Endothelial cell of umbilical vein (primary cell): ENCODE measurements around the gene HVCN1. TPM values are rescaled to one million over a fixed set of nuclear protein-coding genes. Genes with fewer than 3 reads are reported as not detected.

Source experiments
- BruUV-seq: library from RNA; stranded (reverse); fragments of 400-500 nt; replicated peaks from 2 replicates; lab custom pipeline; 2021; lab: Mats Ljungman, UMichigan
- CTCF ChIA-PET: fragments of 300-600, 350-600 bp; sonication (Branson Sonifier 250); formaldehyde crosslinking; loops from one replicate; lab custom pipeline; 2021; ENCODE audit warnings: antibody characterized with exemption, inconsistent platforms; lab: Charles Lee
- POLR2A ChIA-PET: fragments of 300-600, 350-600 bp; sonication (Branson Sonifier 250); formaldehyde crosslinking; loops from one replicate; lab custom pipeline; 2021; ENCODE audit warnings: antibody characterized with exemption, inconsistent platforms; lab: Charles Lee
- DNase-seq: peaks from one replicate; pipeline ENCODE4 v3.0.0-alpha.2; 2011; ENCODE audit warnings: low read depth, low spot score
- FAIRE-seq: peaks from 2 replicates; lab custom pipeline; 2011; peaks lifted over from hg19 to GRCh38; lab: Jason Lieb, UNC
- H2AFZ ChIP-seq: 2 replicates; pipeline ENCODE4 v1.6.0; 2012; ENCODE audit warnings: low read depth, low read length, control low read depth, inconsistent platforms
- H3K27ac ChIP-seq: 2 replicates; pipeline ENCODE4 v1.5.1; 2011; ENCODE audit warnings: low read depth, mild to moderate bottlenecking, control low read depth, low read length, moderate library complexity; ENCODE audit not compliant: insufficient read depth
- H3K27me3 ChIP-seq, 2 experiments: 2 replicates each; pipeline versions ENCODE4 v1.6.0 to v1.6.1; 2011; ENCODE audit warnings: low read length in 2 of 2, mixed read lengths in 1 of 2; ENCODE audit not compliant: control insufficient read depth in 2 of 2, insufficient read depth in 2 of 2
- H3K36me3 ChIP-seq, 2 experiments: 2 replicates in 1 of 2; 3 replicates in 1 of 2; pipeline ENCODE4 v1.5.1; 2011; ENCODE audit warnings: low read length in 2 of 2, mild to moderate bottlenecking in 1 of 2, moderate library complexity in 1 of 2; ENCODE audit not compliant: control insufficient read depth in 2 of 2, insufficient read depth in 2 of 2; ENCODE audit errors: extremely low read depth in 1 of 2
- H3K4me1 ChIP-seq: 3 replicates; pipeline ENCODE4 v1.5.1; 2011; ENCODE audit warnings: mild to moderate bottlenecking, low read length; ENCODE audit not compliant: control insufficient read depth, insufficient read depth; ENCODE audit errors: extremely low read depth
- H3K4me2 ChIP-seq: 2 replicates; pipeline ENCODE4 v1.6.1; 2011; ENCODE audit warnings: low read length, control low read depth, mixed read lengths; ENCODE audit not compliant: insufficient read depth
- H3K4me3 ChIP-seq, 3 experiments: fragments of 200-600 bp in 1 of 3; sonication (generic), shearing (Covaris generic) in 1 of 3; replicated peaks in 1 of 3; 2 replicates each; pipeline ENCODE4 v1.5.1; 2011 to 2016; ENCODE audit warnings: control low read depth in 3 of 3, low read length in 3 of 3, mild to moderate bottlenecking in 2 of 3, inconsistent platforms in 1 of 3, low read depth in 1 of 3, moderate library complexity in 1 of 3; ENCODE audit not compliant: insufficient read depth in 1 of 3
- H3K79me2 ChIP-seq: 2 replicates; pipeline ENCODE4 v1.6.0; 2012; ENCODE audit warnings: low read length, inconsistent platforms; ENCODE audit not compliant: control insufficient read depth, insufficient read depth
- H3K9ac ChIP-seq: replicated peaks from 2 replicates; pipeline ENCODE3; 2011; ENCODE audit warnings: low read length, control low read depth; ENCODE audit not compliant: insufficient read depth; ENCODE audit errors: extremely low read depth
- H3K9me1 ChIP-seq: replicated peaks from 3 replicates; pipeline ENCODE4 v1.6.0; 2011; ENCODE audit warnings: mild to moderate bottlenecking, low read length; ENCODE audit not compliant: control insufficient read depth, insufficient read depth; ENCODE audit errors: extremely low read depth
- H3K9me3 ChIP-seq: replicated peaks from 2 replicates; pipeline ENCODE4 v1.5.1; 2012; ENCODE audit warnings: low read length, inconsistent platforms; ENCODE audit not compliant: control insufficient read depth, insufficient read depth
- H4K20me1 ChIP-seq: replicated peaks from 2 replicates; pipeline ENCODE3; 2011; ENCODE audit warnings: mild to moderate bottlenecking, low read length; ENCODE audit not compliant: control insufficient read depth, insufficient read depth; ENCODE audit errors: extremely low read depth
- EZH2 ChIP-seq: IDR thresholded peaks from 2 replicates; pipeline ENCODE4 v1.6.1; 2012; ENCODE audit warnings: borderline replicate concordance, low read depth, mild to moderate bottlenecking, moderate library complexity, low read length, inconsistent platforms; ENCODE audit not compliant: severe bottlenecking
- FOS ChIP-seq: IDR thresholded peaks from 2 replicates; pipeline ENCODE4 v1.6.1; 2011; ENCODE audit warnings: mild to moderate bottlenecking, low read length, moderate library complexity, borderline replicate concordance; ENCODE audit not compliant: insufficient read depth
- GATA2 ChIP-seq: IDR thresholded peaks from 2 replicates; pipeline ENCODE4 v1.7.0; 2011; ENCODE audit warnings: low read depth, mild to moderate bottlenecking, moderate library complexity, mixed read lengths, low read length; ENCODE audit not compliant: insufficient read length, insufficient read depth
- JUN ChIP-seq: IDR thresholded peaks from 2 replicates; pipeline ENCODE4 v1.6.1; 2011; ENCODE audit warnings: borderline replicate concordance, low read depth; ENCODE audit not compliant: insufficient read length, insufficient read depth
- MYC ChIP-seq: IDR thresholded peaks from one replicate; pipeline ENCODE4 v1.6.1; 2011; ENCODE audit warnings: mild to moderate bottlenecking, low read depth, low read length
- POLR2A ChIP-seq: IDR thresholded peaks from 2 replicates; pipeline ENCODE4 v1.6.1; 2012; ENCODE audit warnings: low read depth, mild to moderate bottlenecking, control low read depth, low read length
- POLR2AphosphoS5 ChIP-seq: IDR thresholded peaks from 2 replicates; pipeline ENCODE4 v1.6.1; 2012; ENCODE audit warnings: low read depth, mild to moderate bottlenecking, control low read depth, low read length, moderate library complexity; ENCODE audit not compliant: insufficient read depth
- dilution Hi-C: fragments of 300-500 bp; cut with MboI; formaldehyde crosslinking; loops from one replicate; pipeline ENCODE4 v1.15.0; 2019; ENCODE audit warnings: low sequenced_read_pairs; ENCODE audit not compliant: extremely low pct_ligation_motif_present
- intact Hi-C: fragments of 100-400 bp; cut with micrococcal nuclease; formaldehyde crosslinking; loops from one replicate; pipeline ENCODE4 v1.10.0; 2022
- polyA plus RNA-seq, 4 experiments: library from polyadenylated mRNA; depleted of rRNA in 3 of 4; stranded (reverse) in 3 of 4; unstranded in 1 of 4; fragments of >200 nt; gene quantifications; 2 replicates each; pipeline versions ENCODE4 v1.2.1 to v1.2.3, GENCODE V29; 2011 to 2012; ENCODE audit warnings: missing spikeins in 1 of 4
- total RNA-seq: library from RNA; stranded (reverse); gene quantifications from 2 replicates; pipeline ENCODE4 v1.2.3, GENCODE V29; 2021
- TF ChIP-seq, protein P1 (sequence below): IDR thresholded peaks from 2 replicates; pipeline ENCODE4 v1.6.1; 2011; ENCODE audit not compliant: insufficient read depth, insufficient read length
- TF ChIP-seq, protein P2 (sequence below), 2 donors: IDR thresholded peaks; 1 replicate in 1 of 2; 2 replicates in 1 of 2; pipeline ENCODE4 v1.5.1; 2011; ENCODE audit warnings: low read length in 2 of 2, mild to moderate bottlenecking in 2 of 2, moderate library complexity in 2 of 2, control low read depth in 1 of 2, inconsistent platforms in 1 of 2, low read depth in 1 of 2; ENCODE audit not compliant: insufficient read depth in 1 of 2; ENCODE audit errors: extremely low read depth in 1 of 2

The HVCN1 gene
- total and polyA plus RNA-seq, 2 donors (not counting 3 experiments of a cell fraction or from before 2014, with no cell fraction given) = 3.7 to 8.4 TPM

DNA sequence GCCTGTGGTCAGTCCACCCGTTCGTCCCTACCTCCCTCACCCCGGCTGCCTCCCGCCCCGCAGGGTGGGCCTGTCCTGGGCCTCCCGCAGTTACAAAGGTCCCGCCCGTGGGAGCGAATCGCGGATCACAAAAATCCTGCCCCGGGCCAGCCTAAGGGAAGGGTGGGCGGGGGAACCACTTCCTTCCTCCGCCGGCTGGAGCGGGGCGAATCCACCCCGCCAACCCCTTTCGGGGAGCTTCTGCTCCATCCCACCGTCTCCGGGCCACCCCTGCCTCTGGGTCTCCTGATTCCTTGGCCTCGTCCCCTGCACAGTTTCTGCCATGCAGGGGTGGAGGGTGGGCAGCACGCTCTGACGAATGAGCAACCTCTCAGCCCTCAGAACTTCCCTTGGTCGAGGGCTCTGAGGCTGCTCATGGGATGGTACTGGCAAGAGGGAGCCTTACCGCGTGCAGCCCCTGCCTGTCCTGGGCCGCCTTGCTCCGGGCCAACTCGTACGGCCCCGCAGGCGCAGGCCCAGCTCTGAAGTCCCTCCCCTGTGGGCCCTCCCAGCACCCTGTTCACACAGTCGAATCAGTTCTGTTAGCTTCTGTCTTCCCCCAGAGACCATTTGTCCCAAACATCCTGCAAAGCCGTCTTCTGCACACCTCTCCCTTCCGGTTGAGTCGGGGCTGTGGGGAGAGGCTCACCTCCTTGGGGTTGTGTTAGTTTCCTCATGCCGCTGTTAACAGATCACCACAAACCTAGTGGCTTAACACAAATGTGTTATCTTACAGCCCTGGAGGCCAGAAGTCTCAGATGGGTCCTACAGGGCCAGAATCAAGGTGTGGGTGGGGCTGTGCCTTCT is 589 bp upstream of the HVCN1 start:
- H3K27me3 ChIP-seq = peaks cover 0 to 3% of the 10 kb centered on the region in 2 experiments
- POLR2A ChIA-PET = no interaction called here
- intact Hi-C loops = loop anchor here (1.0 kb wide), 1 partner anchor 9 kb away; no protein-coding TSS in a partner anchor
- H3K4me3 ChIP-seq = peak overlapping the region in 2 of 3 experiments; percentile 45 to 62
- no peak overlapping the region for H3K27ac ChIP-seq
- H3K4me1 ChIP-seq = peaks cover 10% of the 10 kb centered on the region
- peak overlapping the region; percentile 40 for H3K9ac ChIP-seq
- BruUV-seq = no TSS peak
- dilution Hi-C loops = no loop called here
- DNase-seq (peak; percentile 43), FAIRE-seq (peak; percentile 67)
- CTCF ChIA-PET = interaction anchor here (0.6 to 0.7 kb wide), 2 partner anchors 10 to 63 kb away, joined by 3 read pairs; no protein-coding TSS in a partner anchor
- H4K20me1 ChIP-seq = no peaks in the 10 kb centered on the region
- TF ChIP-seq POLR2AphosphoS5 = no peak
- TF ChIP-seq POLR2A = no peak
- TF ChIP-seq, protein P1, sequence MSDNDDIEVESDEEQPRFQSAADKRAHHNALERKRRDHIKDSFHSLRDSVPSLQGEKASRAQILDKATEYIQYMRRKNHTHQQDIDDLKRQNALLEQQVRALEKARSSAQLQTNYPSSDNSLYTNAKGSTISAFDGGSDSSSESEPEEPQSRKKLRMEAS = no peak
- no peak for TF ChIP-seq EZH2
- no peak for TF ChIP-seq GATA2
- no peak for TF ChIP-seq FOS
- TF ChIP-seq JUN = no peak
- TF ChIP-seq MYC = no peak
- TF ChIP-seq, protein P2, sequence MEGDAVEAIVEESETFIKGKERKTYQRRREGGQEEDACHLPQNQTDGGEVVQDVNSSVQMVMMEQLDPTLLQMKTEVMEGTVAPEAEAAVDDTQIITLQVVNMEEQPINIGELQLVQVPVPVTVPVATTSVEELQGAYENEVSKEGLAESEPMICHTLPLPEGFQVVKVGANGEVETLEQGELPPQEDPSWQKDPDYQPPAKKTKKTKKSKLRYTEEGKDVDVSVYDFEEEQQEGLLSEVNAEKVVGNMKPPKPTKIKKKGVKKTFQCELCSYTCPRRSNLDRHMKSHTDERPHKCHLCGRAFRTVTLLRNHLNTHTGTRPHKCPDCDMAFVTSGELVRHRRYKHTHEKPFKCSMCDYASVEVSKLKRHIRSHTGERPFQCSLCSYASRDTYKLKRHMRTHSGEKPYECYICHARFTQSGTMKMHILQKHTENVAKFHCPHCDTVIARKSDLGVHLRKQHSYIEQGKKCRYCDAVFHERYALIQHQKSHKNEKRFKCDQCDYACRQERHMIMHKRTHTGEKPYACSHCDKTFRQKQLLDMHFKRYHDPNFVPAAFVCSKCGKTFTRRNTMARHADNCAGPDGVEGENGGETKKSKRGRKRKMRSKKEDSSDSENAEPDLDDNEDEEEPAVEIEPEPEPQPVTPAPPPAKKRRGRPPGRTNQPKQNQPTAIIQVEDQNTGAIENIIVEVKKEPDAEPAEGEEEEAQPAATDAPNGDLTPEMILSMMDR (IDR thresholded peaks at IDR 0.05; ENCODE audit: extremely low read depth in 1 of 2, insufficient read depth in 1 of 2, low read depth in 1 of 2, low read length in 2 of 2) = no peak
- H3K79me2 ChIP-seq = no peaks in the 10 kb centered on the region
- H3K4me2 ChIP-seq = peak overlapping the region; percentile 71
- no peaks in the 10 kb centered on the region for H3K36me3 ChIP-seq
- no peaks in the 10 kb centered on the region for H3K9me1 ChIP-seq
- peak overlapping the region; percentile 100 for H2AFZ ChIP-seq
- H3K9me3 ChIP-seq = no peaks in the 10 kb centered on the region
